Measurements from ENCODE around the gene CPN2.

The CPN2 gene

GRCh38 chr3:194351080-194351672, at the start of gene CPN2:
CPN2 (minus strand) TSS chr3:194351328; CDS start chr3:194342702, 8,626 bp downstream.
- DNase-seq (ENCODE audit: low read depth), result no peak

DNA sequence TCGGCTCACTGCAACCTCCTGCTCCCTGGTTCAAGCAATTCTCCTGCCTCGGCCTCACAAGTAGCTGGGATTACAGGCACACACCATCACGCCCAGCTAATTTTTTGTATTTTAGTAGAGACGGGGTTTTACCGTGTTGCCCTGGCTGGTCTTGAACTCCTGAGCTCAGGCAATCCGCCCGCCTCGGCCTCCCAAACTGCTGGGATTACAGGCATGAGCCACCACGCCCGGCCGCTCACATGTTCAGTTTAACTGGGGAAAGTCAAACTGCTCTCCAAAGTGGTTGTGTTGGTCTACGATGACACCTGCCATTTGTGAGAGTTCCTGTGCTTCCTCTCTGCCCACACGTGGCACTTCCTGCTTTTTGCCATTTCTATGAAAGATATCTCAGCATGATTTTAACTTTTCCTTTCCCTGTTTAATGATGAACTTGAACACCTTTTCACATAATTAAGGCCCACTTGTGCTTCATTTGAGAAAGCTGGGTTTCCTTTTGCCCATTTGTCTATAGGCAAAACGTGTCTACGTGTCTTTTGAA, 48.8 kb upstream of the CPN2 start:
- no peak for DNase-seq (ENCODE audit: low read depth)

DNA sequence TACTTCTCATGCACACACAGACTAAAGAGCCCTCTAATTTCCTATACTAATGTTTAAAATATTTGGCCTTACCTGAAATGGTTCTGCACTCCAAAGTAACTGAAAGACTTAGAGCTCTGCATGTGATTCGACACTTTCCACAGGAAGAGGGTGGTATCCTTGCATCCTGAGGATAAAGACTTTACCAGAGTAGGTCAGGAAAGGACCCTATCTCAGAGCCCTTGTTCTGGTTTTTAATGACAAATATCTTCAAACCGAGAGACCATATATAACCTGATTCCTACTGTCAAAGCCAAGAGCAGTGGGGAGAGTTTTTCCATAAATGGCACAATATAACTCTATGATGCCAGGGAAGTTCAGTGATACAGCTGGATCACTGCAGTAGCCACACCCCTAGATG, 48.0 kb upstream of the CPN2 start, which contains the start of gene GP5:
GP5 (minus strand) TSS at position 101 of the 400 bp plus-strand sequence. CDS start 984 bp downstream, outside the sequence.
- DNase-seq (ENCODE audit: low read depth), result no peak

- no peak for DNase-seq (ENCODE audit: low read depth)
These were observed 46.7 kb upstream of the CPN2 start for GRCh38 chr3:194397757-194398312.

- DNase-seq (ENCODE audit: low read depth), result no peak
These were observed 46.0 kb upstream of the CPN2 start for GRCh38 chr3:194396859-194397756.

DNA sequence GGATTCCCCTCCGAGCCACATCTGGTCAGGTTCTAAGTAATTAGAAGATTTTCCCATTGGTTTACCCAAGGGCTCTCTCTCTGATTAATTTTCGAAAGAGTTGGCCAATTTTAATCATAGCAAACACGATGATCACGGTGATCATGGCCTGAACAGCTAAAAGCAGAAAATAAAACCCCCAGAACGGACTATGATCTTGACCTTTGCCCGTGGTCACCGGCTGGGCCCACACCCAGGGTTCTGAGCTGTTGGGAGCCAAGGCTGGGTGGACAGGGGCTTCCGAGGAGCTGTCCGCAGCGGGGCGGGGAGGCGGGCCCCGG, 45.4 kb upstream of the CPN2 start:
- no peak for DNase-seq (ENCODE audit: low read depth)

DNA sequence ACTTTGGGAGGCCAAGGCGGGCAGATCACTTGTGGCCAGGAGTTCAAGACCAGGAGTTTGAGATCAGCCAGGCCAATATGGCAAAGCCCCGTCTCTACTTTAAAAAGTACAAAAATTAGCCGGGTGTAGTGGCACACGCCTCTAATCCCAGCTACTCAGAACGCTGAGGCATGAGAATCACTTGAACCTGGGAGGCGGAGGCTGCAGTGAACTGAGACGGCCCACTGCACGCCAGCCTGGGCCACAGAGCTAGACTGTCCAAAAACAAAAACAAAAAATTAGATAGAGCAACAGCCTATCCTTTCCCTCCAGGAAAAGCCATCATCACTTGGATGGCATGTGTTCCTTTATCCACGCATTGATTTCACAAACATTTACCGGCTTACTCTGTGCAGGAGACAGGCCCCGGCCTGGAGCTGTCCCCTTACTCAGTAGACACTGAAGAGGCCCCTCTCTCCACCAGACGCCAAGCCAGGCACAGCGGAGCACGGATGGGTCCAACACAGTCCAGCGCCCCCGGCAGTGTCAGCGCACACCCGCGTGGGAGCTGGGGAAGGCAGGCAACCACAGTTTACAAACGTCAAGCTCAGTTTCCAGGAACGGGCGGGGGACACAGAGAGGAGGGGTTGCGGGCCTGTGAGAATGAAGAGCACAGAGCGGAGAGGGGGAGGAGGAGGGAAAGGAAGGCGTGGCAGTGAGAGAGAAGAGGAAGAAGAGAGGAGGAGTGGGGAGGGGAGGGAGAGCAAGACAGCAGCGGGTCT, 44.8 kb upstream of the CPN2 start:
- DNase-seq (ENCODE audit: low read depth), result no peak

DNA sequence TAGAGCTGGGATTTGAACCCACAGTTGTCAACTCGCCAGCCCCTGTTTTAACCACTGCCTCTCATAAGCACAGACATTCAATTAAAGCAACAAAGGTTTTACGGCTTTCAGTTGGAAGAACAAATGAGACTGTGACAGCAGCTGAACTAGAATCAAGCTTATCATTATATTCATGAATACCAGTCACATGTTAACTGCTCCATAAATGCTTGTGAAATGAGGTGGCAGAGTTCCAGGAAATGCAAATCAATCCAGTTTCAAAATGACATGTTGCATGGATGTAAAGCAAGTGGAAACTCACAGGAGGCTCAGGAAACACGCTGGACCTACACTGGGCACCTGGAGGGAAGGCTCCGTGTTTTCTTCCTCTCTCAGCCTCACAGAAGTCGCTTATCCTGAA, 44.1 kb upstream of the CPN2 start:
- DNase-seq (ENCODE audit: low read depth), result no peak

DNA sequence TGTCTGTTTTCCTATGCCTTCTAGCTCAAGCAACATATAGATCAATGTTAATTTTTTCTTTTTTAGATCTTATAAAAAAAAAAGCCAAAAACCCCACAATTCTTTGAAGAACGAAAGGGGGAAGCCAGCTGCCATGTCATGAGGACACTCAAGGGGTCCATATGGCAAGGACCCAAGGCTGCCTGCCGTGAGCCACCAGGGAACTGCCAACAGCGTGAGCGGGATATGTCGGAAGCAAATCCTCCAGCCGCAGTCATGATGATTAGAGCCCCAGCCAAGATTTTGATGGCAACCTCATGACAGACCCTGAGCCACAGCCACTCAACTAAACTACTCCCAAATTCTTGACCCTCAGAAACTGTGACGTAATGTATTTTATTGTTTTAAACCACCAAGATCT, 41.4 kb upstream of the CPN2 start:
- no peak for DNase-seq (ENCODE audit: low read depth)

DNA sequence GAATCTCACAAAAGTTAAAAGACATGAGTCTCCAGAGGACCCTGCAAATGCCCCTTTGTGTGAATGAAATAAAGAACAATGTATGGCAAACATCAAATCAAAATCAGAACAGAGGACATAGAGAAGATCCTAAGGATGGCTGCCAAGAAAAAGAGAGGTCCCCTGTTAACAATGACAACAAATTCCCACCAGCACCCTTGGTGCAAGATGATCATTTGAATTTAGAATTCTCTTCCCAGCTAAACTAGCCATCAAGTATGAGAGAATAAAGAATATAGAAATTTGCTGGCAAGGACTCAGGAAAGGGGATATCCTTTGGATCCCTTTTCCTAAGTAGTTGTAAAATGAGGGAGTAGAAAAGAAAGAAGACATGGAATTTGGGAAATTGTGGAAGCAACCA, 39.7 kb upstream of the CPN2 start:
- DNase-seq (ENCODE audit: low read depth), result no peak

DNA sequence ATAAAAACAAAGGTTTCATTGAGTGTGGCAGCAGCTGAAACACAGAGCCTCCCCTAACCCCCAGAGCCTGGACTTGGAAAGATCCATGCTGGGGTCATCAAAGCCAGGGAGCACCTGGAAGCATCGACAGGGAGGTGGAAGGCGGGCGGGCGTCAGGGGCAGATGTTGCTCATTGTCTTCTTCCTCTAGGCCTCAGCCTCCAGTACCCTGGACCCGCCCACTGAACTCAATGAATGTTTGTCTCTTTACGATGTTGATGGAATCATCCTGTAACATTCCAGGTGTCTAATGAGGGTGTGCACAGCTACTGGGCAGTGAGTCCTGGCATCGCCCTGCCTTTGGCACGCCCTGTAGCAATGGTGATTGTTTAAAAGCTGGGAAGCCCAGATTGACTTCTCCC, 38.1 kb upstream of the CPN2 start:
- DNase-seq (ENCODE audit: low read depth), result no peak

DNA sequence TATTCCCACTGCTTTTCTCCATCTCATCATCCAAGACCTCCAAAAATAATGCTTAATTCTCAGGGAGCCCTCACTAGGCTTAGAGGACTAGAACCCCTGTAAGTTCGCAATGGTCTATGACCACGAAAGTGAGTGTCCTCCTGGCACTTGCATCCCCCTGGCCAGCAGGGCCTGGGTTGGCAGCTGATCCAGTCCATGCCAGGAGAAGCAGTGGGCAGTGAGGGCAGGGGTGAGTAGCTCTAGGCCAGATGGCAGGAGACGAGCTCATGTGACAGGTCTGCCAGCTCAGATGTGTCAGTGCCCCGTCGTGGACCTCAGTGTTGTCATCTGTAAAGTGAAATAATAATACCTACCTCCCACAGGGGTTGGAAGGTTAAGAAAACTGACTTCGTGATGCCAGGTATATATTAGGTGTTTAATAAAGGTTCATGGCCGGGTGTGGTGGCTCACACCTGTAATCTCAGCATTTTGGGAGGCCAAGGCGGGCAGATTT, 36.8 kb upstream of the CPN2 start:
- DNase-seq (ENCODE audit: low read depth), result no peak

DNA sequence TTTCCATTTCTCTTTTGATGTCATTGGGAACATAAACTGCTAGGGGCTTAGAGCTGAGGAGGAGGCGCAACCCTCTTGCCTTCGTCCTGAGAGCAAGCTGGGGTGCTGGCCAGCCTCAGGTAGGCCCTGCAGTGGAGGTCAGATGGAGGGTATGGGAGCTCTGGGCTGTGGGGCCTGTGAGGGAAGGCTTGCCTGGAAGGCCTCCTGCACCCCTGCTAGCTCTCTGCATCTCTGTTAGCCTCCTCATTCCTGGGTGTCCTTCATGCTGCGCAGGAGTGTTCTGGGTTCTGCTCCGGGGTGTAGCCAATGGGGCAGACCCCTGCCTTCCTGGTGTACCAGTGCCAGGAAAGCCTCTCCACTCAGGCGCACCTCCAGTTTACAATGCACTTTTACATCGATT, 36.1 kb upstream of the CPN2 start:
- no peak for DNase-seq (ENCODE audit: low read depth)

DNA sequence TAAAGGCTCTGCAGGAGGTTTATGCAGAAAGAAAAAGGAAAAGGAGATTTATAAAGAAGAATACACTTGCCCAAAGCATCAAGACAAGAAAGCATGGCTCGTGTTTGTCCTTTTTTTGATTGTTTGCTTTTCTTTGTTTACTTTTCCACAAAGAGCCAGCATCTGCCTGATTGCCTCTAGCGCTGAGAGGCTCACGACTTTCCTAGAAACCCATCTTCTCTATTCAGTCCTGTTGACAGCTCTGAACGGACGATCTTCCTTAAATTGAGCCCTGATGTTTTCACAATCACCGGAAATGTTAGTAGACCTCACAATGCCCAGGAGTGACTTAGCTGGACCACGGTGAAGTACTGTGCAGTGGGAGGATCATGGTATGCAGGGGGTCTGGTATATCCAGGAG, 35.5 kb upstream of the CPN2 start:
- DNase-seq (ENCODE audit: low read depth), result no peak

- DNase-seq (ENCODE audit: low read depth), result no peak
These were observed 34.9 kb upstream of the CPN2 start for GRCh38 chr3:194386066-194386465.

DNA sequence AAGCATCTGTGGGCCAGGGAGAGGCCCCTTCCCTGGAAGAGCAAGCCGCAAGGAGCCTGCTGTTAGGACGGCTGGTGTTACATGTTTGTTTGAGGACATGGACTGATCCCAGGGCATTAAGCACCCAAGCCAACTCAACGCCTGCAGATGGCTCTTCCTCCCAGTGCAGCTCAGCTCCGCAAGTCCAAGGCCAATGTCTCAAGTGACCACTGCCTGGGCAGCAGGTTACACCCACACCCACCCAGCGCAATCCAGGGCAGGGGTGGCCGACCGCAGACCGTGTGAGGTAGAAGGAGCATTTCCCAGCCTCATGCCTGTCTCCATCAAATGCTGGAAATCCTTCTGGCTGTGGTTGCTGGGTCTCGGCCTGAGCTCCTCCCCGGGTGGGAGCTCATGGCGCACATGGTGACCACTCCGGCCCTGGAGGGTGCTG, 33.5 kb upstream of the CPN2 start:
- DNase-seq (ENCODE audit: low read depth), result no peak

GRCh38 chr3:194384156-194384555, 33.0 kb upstream of the CPN2 start:
- no peak for DNase-seq (ENCODE audit: low read depth)

- DNase-seq (ENCODE audit: low read depth), result no peak
These were observed 32.3 kb upstream of the CPN2 start for GRCh38 chr3:194383276-194383940.

DNA sequence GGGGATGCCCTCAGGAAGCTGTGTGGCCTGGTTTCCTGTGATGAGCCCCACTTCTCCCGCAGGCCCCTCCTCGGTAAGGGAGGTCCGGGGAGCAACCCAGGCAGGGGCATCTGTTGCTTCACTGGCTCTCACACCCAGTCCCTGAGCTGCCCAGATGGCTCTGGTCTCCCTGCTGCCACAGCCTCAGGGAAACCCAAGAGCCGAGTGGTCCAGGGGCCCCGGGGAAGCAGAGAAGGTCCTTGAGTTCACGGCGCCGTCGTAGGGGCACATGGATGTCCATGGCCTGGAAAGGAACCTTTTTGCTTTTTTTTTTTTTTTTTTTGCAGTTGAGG, 31.7 kb upstream of the CPN2 start:
- DNase-seq (ENCODE audit: low read depth), result no peak

DNA sequence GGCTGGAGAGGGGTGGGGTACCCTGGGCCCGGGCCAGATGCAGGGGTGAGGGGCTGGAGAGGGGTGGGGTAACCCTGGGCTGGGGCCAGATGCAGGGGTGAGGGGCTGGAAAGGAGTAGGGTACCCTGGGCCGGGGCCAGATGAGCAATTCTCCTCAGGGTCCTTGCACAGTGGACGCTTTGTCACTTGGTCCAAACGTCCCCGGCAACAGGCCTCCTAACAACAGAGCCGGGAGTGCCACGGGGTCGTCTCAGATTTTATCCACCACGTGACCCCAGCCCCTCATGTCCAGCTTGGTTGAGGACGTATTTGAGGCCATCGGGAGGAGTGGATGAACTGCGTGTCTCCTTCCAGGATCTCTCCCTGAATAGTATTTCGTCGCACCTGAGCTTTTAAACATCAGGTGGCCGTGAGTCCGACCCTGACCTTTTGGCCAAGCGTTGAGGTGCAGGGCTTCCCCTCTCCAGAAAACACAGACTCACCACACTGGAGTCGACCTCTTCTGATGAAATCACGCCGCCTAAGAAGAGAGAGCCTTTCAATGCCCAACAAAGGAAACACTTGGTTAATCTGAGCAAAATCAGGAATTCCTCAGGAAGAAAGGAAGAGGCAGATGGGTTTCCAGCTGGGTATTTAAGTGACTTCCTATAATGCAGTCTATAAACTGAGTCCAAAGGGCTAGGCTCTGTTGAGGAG, 31.2 kb upstream of the CPN2 start:
- no peak for DNase-seq (ENCODE audit: low read depth)

- no peak for DNase-seq (ENCODE audit: low read depth)
These were observed 30.3 kb upstream of the CPN2 start for GRCh38 chr3:194381460-194381875.

All from HS-5 (cell line).